Stimulated activated CD8-positive, alpha-beta memory T cell treated with anti-CD3 and anti-CD28 coated beads, Interleukin-7, amount 100 ng/mL, for 24 hours (primary cell): Measurements from ENCODE around the gene DGCR6L.
"Not testable (repeated sequence)": the region's sequence is repeated elsewhere in the genome, so short reads cannot be mapped to it uniquely, and the experiment has no call there.

Experiments
- DNase-seq: peaks from one replicate; pipeline ENCODE4 v3.0.0-alpha.2; 2020; ENCODE audit warnings: low read depth

Gene DGCR6L

DNA sequence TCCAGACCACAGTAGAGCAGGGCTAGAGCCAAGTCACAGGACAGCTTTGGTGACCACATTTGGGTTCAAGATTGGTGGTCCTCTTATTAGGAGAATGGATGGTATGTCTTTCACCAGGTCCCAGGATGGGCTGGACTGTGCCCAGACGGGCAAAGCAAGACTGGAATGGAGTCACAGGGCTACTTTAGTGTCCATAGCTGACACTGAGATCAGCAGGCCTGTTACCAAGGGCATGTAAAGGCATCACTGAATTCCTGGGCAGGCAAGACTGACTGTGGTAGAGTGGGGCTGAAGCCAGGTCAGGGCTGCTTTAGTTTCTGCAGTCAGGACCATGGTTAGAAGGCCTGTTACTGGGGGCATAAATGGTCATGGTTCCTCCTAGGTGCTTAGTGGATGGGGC is 6.1 kb upstream of the DGCR6L start:
- DNase-seq, result not testable (repeated sequence)

DNA sequence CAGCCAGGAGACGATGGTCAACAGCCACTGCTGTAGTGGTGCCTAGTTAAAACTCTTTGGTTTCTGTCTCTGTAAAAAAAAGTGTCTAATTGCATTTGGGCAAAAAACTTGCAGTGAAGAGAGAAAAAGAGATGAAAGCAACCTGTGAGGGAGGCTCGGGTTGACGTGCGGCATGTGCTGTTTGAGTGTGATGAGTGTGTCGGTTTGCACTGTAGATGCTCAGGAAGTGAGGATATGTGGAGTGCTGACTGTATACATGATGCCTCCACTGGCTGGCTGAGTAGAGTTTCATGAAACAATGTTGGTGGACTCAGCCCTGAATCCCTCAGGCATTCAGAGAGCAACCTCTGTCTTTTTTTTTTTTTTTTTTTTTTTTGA is 4.3 kb upstream of the DGCR6L start:
- no peak for DNase-seq

- DNase-seq, result not testable (repeated sequence)
Observed at GRCh38 chr22:20321552-20322211, 1.8 kb upstream of the DGCR6L start.

GRCh38 chr22:20320659-20321551 is 1.0 kb upstream of the DGCR6L start:
- not testable (repeated sequence) for DNase-seq

DNA sequence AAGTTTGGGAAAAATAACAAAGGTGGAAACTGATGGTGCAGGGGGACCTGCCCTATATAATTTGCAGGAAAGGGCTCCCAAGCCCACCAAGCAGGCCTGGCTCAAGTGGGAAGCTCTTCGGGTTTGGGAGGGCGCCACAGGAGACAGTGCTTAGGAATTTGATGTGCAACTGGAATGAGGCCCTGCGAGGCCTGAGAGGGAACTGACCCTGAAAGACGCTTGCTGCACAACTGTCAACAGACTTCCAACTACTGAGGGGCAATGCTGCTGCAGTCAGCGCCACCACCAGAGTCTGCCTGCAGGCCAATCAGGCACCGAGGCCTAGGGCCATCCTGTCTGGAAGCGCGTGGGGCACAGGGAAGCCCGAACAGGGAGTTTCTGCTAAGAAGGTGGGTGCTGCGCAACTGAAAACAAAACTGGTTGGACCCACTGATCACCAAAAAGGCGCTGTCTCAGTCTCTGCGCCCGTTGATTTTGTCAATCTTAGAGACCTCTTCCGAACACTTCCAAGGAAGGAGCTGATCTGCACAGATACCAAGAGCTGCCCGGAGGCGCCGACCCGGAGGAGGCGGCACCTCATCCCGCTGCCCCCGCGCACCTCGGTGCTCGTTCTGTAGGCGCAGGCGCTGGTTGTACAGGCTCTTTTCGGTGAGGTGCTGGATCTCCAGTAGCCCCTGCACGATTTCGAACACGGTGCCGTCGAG is 667 bp downstream of the DGCR6L start:
- DNase-seq, result no peak

- not testable (repeated sequence) for DNase-seq
Observed at GRCh38 chr22:20318043-20318688, 1.7 kb downstream of the DGCR6L start.

DNA sequence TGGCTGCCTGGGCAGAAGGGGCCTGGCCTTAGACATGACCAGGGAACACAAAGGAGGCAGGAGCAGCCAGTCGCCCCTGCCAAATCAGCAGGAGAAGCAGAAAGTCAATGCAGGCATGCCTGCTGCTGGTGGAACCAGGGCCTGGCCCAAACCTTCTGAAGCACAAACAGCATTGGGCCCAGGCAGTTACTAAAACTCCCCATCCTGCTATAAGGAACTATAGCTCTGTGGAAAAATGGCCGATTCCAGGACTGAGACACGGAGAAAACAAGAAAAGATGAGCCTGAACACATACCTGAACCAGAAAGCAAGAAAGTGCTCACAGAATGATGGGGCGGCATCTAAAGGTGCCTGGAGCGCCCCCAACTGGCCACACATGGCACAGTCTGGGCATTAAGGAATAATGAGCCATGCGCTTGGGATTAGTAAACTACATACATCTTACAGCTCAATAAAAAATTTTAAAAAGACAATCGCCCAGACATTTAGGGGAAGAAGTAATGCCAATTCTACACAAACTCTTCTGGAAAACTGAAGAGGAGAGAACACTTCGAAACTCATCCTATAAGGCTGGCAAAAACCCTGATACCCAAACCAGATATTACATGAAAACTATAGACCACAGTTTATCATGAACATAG is 2.3 kb downstream of the DGCR6L start:
- DNase-seq, result not testable (repeated sequence)

DNA sequence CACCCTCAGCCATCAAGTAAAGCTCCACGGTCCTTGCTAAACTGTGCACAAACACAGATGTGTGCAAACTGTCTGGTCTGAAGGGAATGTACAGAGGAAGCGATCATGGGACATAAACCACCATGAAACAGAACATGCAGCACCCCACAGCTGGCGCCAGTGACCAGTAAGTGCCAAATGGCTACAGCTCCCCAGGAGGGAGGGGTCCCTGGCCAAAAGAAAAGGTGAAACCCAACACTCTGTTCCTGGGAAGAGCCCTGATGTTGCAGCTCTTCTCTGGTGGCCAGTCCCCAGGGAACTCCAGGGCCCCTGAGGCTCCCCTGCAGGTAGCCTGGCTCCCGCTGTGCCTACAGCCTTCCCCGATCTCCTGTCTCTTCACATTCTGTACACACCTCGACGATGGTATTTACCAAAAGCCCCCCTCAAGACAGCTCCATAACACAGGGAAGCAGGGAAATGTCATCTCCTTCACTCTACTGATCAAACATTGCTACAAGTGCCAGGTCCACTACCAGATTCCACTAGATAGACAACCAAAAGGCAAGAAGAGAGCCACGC is 2.9 kb downstream of the DGCR6L start:
- no peak for DNase-seq

DNA sequence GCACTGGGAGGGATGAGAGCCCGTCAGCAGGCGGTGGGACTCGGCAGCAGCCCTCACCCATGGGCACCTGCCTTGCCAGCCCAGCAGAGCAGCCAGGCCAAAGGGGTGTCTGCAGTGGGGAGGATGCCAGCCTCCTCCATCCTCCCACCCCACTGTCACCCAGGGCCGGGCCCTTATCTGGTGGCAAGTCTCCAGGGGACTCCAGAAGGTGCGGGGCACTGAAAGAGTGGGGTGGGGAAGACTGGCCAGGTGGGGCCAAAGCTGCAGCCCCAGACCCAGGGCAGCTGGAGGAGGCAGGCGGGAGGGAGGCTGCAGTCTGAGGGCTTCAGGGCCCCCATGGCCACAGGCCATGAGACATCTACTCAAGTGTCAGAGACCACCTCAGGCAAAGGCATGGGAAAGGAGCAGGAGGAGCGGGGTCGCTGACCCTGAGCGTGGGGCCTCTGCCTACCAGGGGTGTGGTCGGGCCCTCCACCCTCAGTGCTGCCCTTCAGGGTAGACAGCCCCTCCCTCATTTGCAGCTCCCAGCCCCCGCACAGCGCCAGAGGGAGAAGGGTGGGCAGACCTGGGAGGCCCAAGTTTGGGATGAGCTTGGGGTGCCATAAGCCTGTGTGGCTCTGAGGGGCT is 3.5 kb downstream of the DGCR6L start:
- no peak for DNase-seq

DNA sequence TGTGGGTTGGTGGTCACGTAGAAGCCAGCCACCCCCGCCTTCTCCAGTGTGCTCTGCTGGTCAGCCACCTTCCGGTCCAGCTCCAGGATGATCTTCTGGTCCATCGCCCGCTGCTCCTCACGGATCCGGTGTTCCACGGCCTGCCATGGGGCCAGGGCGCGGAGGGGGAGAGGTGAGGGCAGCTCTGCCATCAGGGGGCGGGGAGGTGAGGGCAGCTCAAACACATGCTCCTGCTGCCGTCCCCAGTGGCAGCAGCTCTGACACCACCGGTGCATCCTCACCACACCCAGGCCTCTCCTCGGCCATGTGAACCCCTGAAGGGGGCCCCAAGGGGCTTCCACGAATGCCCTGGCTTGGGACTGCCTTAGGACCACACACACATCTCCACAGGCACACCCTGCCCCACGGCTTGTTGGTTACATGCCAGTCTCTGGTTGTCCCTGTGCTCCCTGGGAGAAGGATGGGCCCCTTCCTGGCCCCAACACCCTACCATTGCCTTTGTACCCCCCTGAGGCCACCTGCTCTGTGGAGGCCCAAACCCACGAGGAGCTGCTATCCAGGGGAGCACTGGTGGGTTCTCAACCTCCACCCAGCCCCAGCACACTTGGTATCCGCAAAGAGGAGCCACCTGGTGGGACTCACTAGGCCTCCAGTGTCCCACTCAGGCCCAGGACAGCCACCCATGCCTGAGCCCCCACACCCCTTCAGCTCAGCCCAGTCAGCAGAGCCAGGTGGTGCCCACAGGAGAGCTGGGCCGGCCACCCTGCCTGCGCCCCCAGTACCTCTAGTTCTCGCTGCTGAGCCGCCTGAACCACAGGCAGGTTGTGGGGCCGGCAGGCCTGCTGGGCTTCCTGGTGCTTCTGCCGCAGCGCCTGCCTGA is 4.3 kb downstream of the DGCR6L start:
- DNase-seq, result no peak

DNA sequence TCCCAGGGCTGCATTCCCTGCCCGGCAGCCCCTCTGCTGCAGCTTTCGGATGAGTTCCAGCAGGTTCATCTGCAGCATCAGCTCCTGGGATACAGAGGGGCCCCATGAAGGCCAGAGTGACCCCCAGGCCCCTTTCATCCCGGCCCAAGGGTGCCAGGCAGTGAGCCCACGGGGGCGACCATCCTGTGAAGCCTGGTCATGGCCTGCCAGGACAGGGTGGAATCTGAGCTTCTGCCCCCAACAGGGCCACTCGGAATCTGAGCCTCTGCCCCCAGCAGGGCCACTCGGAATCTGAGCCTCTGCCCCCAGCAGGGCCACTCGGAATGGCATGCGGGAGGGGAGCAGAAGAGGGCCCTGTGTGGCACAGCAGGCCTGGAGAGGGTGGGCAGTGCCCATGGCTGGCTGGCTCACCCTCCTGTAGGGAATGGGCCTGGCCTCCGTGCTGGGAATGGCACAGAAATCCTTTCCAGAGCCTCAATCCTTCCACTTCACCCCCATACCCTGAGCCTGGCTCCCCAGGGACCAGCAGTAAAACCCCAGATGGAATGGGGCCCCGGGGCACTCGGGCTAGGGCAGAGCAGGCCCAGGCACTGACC is 5.0 kb downstream of the DGCR6L start:
- DNase-seq, result not testable (repeated sequence)

DNA sequence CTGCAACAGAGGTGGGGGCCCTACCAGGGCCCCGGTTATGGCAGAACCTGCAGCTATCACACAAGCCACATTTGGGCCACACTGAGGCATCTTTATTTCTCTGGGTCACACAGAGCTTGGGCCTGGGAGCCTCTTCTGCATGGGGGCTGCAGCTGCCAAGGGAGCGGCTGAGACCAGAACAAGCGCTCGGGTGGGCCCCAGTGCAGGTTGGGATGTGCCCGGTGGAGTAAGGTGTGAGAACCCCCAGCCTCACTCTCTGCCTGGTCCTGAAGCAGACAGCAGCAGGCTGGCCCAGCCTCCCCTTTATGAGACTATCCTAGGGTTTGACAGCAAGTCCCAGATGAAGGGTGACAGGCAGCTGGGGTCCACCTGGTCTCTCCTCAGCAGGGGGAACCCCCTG is 5.7 kb downstream of the DGCR6L start:
- DNase-seq, result not testable (repeated sequence)

GRCh38 chr22:20313306-20314077 is 6.4 kb downstream of the DGCR6L start:
- DNase-seq, result not testable (repeated sequence)

DNA sequence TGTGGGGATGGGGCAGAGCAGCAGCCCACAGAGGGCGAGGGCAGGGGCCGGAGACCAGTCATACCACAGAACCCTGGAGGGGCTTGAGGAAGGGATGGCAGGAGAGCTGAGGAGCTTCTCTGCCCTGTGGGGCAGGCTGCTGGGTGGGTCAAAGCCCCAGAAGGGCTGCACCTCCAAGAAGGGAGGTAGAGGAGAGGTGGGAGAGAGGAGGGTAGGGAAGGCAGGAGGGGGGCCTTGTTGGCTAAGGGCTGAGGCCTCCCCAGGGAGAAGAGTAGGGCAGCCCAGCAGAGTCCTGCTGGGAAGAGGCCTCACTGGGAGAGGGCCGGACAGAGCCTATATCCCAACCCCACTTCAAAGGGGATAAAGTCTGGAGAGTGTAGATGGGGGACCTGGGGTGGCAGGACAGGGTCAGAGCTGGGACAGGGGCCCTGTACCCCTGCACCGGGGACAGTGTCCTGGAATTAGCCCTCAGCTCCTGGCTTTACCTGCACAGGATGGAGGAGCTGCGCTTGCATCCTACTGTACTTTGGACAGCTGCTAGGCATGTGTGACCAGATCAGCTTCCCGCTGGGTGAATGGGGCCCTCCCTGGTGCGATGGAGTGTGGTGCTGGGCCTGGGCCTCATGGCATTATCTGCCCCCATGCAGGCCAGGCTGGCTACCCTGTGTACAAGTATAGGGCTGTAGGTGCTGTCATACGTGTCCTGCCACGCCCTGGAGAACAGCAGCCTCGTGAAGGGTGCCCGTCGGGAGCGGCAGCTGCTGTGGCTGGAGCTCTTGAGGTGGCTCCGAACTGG is 7.3 kb downstream of the DGCR6L start:
- DNase-seq, result no peak

DNA sequence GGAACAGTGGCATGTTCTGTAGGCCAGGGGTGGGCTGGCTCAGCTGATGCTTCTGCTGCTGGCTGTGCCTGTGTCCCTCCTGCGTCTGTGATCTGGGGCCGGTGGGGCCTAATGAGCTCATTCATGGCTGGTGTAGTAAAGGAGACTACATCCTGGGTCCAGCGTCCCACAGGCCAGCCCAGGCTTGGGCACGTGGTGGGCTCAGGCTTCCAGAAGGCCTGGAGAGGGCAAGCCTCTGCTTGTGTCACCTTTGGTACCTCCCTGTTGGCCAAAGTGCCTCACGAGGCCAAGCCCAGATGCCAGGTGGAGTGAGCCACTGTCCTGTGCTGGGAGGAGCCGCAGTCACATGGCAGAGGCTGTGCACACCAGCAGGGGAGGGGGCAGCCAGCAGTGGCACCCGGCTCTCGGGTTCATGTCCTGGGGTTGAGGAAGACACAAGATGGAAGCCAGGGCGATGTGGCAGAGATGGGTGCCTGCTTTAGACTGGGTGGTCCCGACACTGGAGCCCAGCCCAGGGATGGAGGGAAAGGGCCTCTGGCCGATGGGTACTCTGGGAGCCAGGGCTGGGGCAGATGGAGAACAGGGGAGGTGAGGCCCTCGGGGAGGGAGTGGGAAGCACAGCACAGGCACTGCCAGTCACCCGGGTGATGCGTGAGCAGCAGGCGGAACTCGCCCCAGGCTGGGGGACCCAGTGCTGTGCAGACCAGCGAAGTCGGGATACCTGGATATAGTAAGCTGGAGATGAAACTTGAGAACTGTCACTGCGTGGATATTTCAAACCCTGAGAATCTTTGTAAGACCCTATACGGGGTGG is 8.4 kb downstream of the DGCR6L start:
- not testable (repeated sequence) for DNase-seq

- DNase-seq, result not testable (repeated sequence)
Observed at GRCh38 chr22:20310773-20311172, 9.1 kb downstream of the DGCR6L start.

GRCh38 chr22:20310180-20310579 is 9.7 kb downstream of the DGCR6L start:
- DNase-seq, result not testable (repeated sequence)
